NCI-H510A (cell line): ENCODE measurements around the gene CDH2.

ENCODE experiments used
- DNase-seq: peaks from one replicate; lab custom pipeline; 2025; lab: John Stamatoyannopoulos, UW

Gene CDH2

GRCh38 chr18:27995770-27996502 lies 181.0 kb downstream of the CDH2 start:
- no peak for DNase-seq

GRCh38 chr18:27994571-27994970 lies 182.4 kb downstream of the CDH2 start:
- DNase-seq = no peak

GRCh38 chr18:27991391-27991790 lies 185.5 kb downstream of the CDH2 start:
- DNase-seq = no peak

DNA sequence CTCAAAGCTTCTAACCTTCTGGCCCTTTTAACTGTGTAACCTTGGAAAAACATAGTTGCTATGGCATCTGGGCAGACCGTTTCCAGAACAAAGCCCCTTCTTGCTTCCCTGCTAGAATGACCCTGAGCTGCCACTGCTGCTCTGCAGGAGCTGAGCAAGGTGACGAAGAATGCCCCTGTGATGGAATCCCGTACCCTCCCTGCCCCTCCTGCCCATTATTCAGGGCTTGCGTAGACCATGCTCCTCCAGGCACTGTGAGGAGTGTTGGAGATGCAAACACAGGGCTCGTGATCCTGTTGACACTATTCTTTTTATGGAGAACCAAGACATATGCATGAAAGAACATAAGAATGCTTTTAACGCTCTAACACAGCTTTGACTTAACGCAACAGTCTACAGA lies 191.1 kb downstream of the CDH2 start:
- no peak for DNase-seq

DNA sequence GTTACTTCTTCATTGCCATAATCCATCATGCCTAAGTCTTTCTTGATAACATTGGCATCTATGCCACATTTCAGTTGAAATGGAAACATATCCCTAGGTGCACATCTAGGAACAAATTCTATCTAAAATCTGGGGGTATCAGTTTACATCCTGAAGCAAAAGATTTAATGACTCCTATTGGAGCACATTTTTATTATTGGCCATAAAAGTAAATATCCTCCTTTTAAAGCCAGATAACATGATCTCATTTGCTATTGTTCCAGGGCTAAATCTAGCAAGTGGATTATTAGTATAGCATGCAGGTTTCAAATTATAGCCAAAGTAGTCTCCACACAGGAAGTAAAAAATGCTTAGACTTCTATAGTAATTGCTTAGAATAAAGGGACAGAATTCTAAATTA lies 193.2 kb downstream of the CDH2 start:
- DNase-seq = no peak

- no peak for DNase-seq
Measured at GRCh38 chr18:27976806-27977408, 200.0 kb downstream of the CDH2 start.

- DNase-seq = no peak
Measured at GRCh38 chr18:27970321-27970720, 206.6 kb downstream of the CDH2 start.

DNA sequence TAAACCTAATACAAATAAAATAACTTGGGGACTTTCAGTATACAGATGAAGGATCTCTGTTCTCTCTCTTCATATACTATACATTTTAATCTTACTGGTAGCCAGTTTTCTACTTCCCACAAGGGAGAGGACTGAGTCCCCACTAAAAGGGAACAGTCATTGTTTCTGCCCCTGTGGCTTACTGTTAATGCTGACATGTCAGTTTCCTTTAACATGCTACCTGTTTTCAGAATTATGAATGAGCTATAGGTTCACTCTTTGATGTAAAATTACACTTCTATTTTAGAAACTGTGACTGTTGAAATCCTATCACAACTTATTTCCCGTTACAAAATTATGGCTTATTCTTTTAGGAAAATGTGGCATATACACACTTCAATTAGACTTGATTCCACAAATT lies 207.7 kb downstream of the CDH2 start:
- no peak for DNase-seq

GRCh38 chr18:27967913-27968824 lies 208.8 kb downstream of the CDH2 start:
- DNase-seq = no peak

DNA sequence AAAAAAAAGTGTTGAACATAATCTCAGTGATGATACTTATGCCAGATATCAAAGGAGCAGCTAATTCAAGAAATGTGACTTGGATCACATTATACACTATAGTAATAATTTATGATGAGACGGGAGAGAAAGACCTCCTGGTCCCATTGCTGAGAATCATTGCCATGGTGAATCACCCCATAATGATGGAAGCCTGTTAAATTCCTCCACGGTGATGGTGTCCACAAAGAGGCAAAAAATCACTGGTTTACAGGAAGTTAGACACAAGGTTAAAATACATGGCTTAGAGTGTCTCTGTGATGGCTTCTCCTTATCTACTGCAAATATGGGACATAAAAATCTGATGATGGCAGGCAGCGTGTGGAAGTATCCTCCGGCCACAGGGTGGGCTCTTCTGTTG lies 210.0 kb downstream of the CDH2 start:
- DNase-seq = no peak

DNA sequence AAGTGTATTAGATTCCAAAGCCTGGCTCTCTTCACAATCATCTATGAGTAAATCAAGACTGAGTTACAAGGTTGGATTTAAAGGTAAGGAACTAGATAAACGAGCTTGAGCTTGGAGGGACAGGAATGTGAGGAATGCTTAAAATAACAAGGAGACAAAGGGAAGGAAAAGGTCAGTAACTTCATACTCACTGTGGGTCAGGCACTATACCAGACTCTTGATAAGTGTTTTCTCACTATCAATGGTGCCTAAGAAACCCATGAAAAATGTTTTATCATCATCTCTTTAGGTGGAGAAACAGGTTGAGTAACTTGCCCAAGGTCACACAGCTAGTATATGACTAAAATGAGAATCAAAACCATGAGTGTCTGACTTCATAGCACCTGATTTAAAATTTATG lies 212.1 kb downstream of the CDH2 start:
- no peak for DNase-seq

DNA sequence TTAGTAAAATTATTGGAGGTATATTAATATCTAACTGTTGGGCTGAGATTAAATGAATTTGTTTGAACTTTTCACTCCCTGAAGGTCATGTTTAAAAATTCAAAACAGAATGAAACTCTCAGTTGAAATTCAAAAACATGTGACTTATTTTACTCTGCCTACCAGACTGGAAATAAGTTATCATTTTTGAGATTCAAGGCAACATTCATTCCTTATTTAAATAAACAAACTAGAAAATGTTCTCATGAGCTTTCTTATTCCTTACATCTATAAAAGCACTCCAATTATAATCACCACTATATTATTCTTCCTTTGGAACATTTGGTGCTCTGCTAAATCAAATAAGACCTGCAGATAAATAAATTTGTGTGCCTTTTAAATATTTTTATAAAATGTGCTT lies 217.8 kb downstream of the CDH2 start:
- DNase-seq = no peak

- no peak for DNase-seq
Measured at GRCh38 chr18:27956001-27956640, 220.8 kb downstream of the CDH2 start.

DNA sequence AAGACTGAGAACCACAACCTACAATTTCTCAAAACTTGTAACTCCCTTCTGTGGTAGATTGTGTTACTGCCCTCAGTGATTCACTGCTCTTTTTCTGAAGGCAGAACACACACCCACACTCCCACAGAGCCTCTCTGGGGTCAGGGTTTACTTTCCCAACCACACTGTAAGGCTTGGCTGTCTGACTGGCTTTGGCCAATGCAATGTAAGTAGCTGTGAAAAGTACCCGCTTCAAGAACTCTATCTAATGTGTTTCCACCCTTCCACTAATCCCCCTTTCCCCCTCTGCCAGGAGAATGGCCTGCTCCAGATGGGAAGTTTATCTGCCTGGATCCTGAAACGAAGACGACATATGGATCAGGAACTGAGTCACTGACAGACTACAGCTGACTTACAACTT lies 222.7 kb downstream of the CDH2 start:
- DNase-seq = no peak

- DNase-seq = no peak
Measured at GRCh38 chr18:27952741-27953140, 224.2 kb downstream of the CDH2 start.

GRCh38 chr18:27950648-27951228 lies 226.2 kb downstream of the CDH2 start:
- DNase-seq = no peak

GRCh38 chr18:27948986-27949385 lies 227.9 kb downstream of the CDH2 start:
- DNase-seq = no peak

DNA sequence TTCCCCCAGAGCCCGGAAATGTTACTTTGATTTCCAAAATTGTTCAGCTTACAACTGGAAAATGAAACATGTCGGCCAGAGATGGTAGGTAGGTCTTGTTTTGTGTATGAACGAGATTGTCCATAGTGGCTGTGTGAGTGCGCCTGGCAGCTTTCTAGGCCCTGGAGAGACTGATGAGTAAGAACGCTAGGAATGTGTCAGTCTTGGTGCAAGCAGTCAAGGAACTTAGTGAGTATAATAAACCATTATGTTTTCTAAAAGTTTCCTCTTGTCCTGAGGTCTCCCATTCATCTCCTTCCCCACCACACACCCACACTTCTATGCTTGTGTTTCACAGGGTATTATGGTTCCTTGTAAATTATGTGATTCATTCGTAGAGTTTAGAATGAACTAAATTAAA lies 234.2 kb downstream of the CDH2 start:
- DNase-seq = no peak

- no peak for DNase-seq
Measured at GRCh38 chr18:27931535-27931934, 245.4 kb downstream of the CDH2 start.

DNA sequence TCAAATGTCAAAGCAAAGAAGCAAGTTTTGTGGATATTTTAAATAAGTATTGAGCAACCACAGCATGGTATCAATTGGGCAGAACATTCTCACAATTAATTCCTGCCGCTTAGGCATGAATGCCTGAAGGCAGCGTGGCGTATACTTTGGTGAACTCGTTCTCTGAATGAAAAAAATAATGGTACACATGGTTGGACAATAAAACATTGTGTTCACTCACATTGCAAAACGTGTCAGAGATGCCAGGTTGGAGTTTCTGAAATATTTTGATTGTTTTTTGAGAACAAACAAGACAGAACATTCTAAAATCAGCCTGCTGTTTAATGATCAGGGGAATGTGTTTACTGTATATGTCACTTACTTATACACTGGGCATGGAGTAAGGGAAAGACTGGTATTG lies 254.2 kb downstream of the CDH2 start:
- DNase-seq = no peak

- no peak for DNase-seq
Measured at GRCh38 chr18:27921904-27922751, 254.8 kb downstream of the CDH2 start.
